Bronchial epithelial cell (primary cell): Measurements from ENCODE around the gene CACNG1. TPM values are rescaled to one million over a fixed set of nuclear protein-coding genes. Genes with fewer than 3 reads are reported as not detected.
A peak's percentile ranks its signal among the peaks of the same experiment; 100 is the strongest.

Experiments
- DNase-seq: peaks from one replicate; pipeline ENCODE4 v3.0.0-alpha.2; 2010; ENCODE audit warnings: low read depth
- FAIRE-seq: peaks from 2 replicates; lab custom pipeline; 2011; peaks lifted over from hg19 to GRCh38; lab: Jason Lieb, UNC
- H3K27me3 ChIP-seq: 2 replicates; pipeline ENCODE4 v1.5.1; 2011; ENCODE audit warnings: low read length; ENCODE audit not compliant: control insufficient read depth, insufficient read depth
- H3K36me3 ChIP-seq: 2 replicates; pipeline ENCODE4 v1.5.1; 2011; ENCODE audit warnings: low read length; ENCODE audit not compliant: control insufficient read depth, insufficient read depth
- H3K4me3 ChIP-seq: 2 replicates; pipeline ENCODE4 v1.5.1; 2011; ENCODE audit warnings: mild to moderate bottlenecking, low read depth, low read length, control low read depth
- CTCF ChIP-seq: IDR thresholded peaks from 2 replicates; pipeline ENCODE4 v1.5.1; 2011; ENCODE audit warnings: mild to moderate bottlenecking, moderate library complexity, low read length, control low read depth, inconsistent platforms; ENCODE audit not compliant: insufficient read depth, severe bottlenecking
- total RNA-seq: library from RNA; depleted of rRNA; stranded (reverse); fragments of >200 nt; gene quantifications from 2 replicates; pipeline ENCODE4 v1.2.1, GENCODE V29; 2014

The CACNG1 gene
- total RNA-seq, 1 donor from 2014 or later: not detected

GRCh38 chr17:67026341-67026740, 18.0 kb upstream of the CACNG1 start:
- Histone ChIP-seq H3K27me3 (no peaks in the 10 kb centered on the region), H3K4me3 (no peak overlapping the region), H3K36me3 (no peaks in the 10 kb centered on the region)
- DNase-seq (no peak), FAIRE-seq (no peak)
- no peak for TF ChIP-seq CTCF

- Histone ChIP-seq H3K4me3 (no peak overlapping the region), H3K27me3 (no peaks in the 10 kb centered on the region), H3K36me3 (no peaks in the 10 kb centered on the region)
- TF ChIP-seq CTCF: no peak
- FAIRE-seq (no peak), DNase-seq (peak; percentile 3)
These were observed 17.2 kb upstream of the CACNG1 start for GRCh38 chr17:67027031-67027628.

GRCh38 chr17:67030641-67031040, 13.7 kb upstream of the CACNG1 start:
- H3K27me3 ChIP-seq: no peaks in the 10 kb centered on the region
- FAIRE-seq (no peak), DNase-seq (no peak)
- TF ChIP-seq CTCF: no peak
- H3K4me3 ChIP-seq: no peak overlapping the region
- H3K36me3 ChIP-seq: no peaks in the 10 kb centered on the region

- FAIRE-seq: no peak
These were observed 12.0 kb upstream of the CACNG1 start for GRCh38 chr17:67032382-67032781.

GRCh38 chr17:67032985-67033384, 11.4 kb upstream of the CACNG1 start:
- no peak for TF ChIP-seq CTCF
- FAIRE-seq: no peak
- Histone ChIP-seq H3K36me3 (no peaks in the 10 kb centered on the region), H3K27me3 (no peaks in the 10 kb centered on the region), H3K4me3 (no peak overlapping the region)
- no peak for DNase-seq

More at GRCh38 chr17:67032382-67032781, 12.0 kb upstream of the CACNG1 start:
- Histone ChIP-seq H3K36me3 (no peaks in the 10 kb centered on the region), H3K4me3 (no peak overlapping the region), H3K27me3 (no peaks in the 10 kb centered on the region)
- TF ChIP-seq CTCF: no peak
- DNase-seq: no peak

- Histone ChIP-seq H3K27me3 (no peaks in the 10 kb centered on the region), H3K4me3 (no peak overlapping the region), H3K36me3 (no peaks in the 10 kb centered on the region)
- DNase-seq (no peak), FAIRE-seq (no peak)
- no peak for TF ChIP-seq CTCF
These were observed 10.7 kb upstream of the CACNG1 start for GRCh38 chr17:67033613-67034012.
